ENCODE results near the gene MAGEA2B. TPM values are rescaled to one million over a fixed set of nuclear protein-coding genes. Genes with fewer than 3 reads are reported as not detected.
"Not testable (repeated sequence)": the region's sequence is repeated elsewhere in the genome, so short reads cannot be mapped to it uniquely, and the experiment has no call there.

Gene MAGEA2B
- polyA plus RNA-seq: not detected

GRCh38 chrX:152713815-152714787 is at the start of gene MAGEA2B:
Gene MAGEA2B (plus strand): TSS chrX:152714628. CDS start chrX:152717107, 2,479 bp downstream.
- WGBS, 3 donors: no CpG with 5 or more reads among the region's 35 CpGs
- H3K27ac ChIP-seq (ENCODE audit: low read depth, low read length): not testable (repeated sequence)

- WGBS, 3 donors: 71 to 80% (median 77%) methylated on average over 2 of the region's 2 CpGs
- H3K27ac ChIP-seq (ENCODE audit: low read depth, low read length): no peak overlapping the region
These were observed 40.3 kb upstream of the MAGEA2B start for GRCh38 chrX:152674135-152674534.

- WGBS, 3 donors: 79 to 96% (median 87%) methylated on average over 3 of the region's 3 CpGs
These were observed 39.8 kb upstream of the MAGEA2B start for GRCh38 chrX:152674652-152675051.

GRCh38 chrX:152681012-152681411 is 33.4 kb upstream of the MAGEA2B start:
- WGBS, 3 donors: no CpG with 5 or more reads among the region's 3 CpGs
- H3K27ac ChIP-seq (ENCODE audit: low read depth, low read length): not testable (repeated sequence)

More at GRCh38 chrX:152674652-152675051, 39.8 kb upstream of the MAGEA2B start:
- H3K27ac ChIP-seq (ENCODE audit: low read depth, low read length): not testable (repeated sequence)

- WGBS, 3 donors: 50 to 95% (median 87%) methylated on average over 2 to 7 of the region's 34 CpGs
- not testable (repeated sequence) for H3K27ac ChIP-seq (ENCODE audit: low read depth, low read length)
These were observed 16.2 kb upstream of the MAGEA2B start, which contains the start of gene MAGEA3 for GRCh38 chrX:152697952-152698931. Gene MAGEA3 (plus strand): TSS chrX:152698794. CDS start chrX:152700833, 2,039 bp downstream.

GRCh38 chrX:152700390-152700789 is 14.0 kb upstream of the MAGEA2B start:
- WGBS, 3 donors: 84 to 100% (median 91%) methylated on average over 4 of the region's 5 CpGs
- not testable (repeated sequence) for H3K27ac ChIP-seq (ENCODE audit: low read depth, low read length)

GRCh38 chrX:152706500-152706899 is 7.9 kb upstream of the MAGEA2B start:
- not testable (repeated sequence) for H3K27ac ChIP-seq (ENCODE audit: low read depth, low read length)
- 78 to 88% (median 88%) methylated on average over 2 to 3 of the region's 7 CpGs for WGBS, 3 donors

- H3K27ac ChIP-seq (ENCODE audit: low read depth, low read length): not testable (repeated sequence)
- no CpG with 5 or more reads among the region's 2 CpGs for WGBS, 3 donors
These were observed 5.3 kb upstream of the MAGEA2B start, which contains the start of gene CSAG2 for GRCh38 chrX:152709173-152709572. Gene CSAG2 (minus strand): TSS chrX:152709273. CDS start chrX:152709112, 161 bp downstream.

- not testable (repeated sequence) for H3K27ac ChIP-seq (ENCODE audit: low read depth, low read length)
- WGBS, 3 donors: no CpG with 5 or more reads among the region's 5 CpGs
These were observed 1.2 kb upstream of the MAGEA2B start for GRCh38 chrX:152713195-152713594.

- no peak overlapping the region for H3K27ac ChIP-seq (ENCODE audit: low read depth, low read length)
- 67 to 77% (median 77%) methylated on average over 4 to 7 of the region's 7 CpGs for WGBS, 3 donors
These were observed 11.0 kb downstream of the MAGEA2B start for GRCh38 chrX:152725409-152725808.

GRCh38 chrX:152733261-152733975 is 19.0 kb downstream of the MAGEA2B start, which contains the start of the genes CSAG1 and MAGEA12:
Gene CSAG1 (minus strand): TSS chrX:152733721. CDS start chrX:152732460, 1,261 bp downstream.
Gene MAGEA12 (plus strand): TSS chrX:152733757. CDS start chrX:152736162, 2,405 bp downstream.
- 87 to 96% (median 95%) methylated on average over 17 to 18 of the region's 21 CpGs for WGBS, 3 donors
- H3K27ac ChIP-seq (ENCODE audit: low read depth, low read length): no peak within 1 kb of the TSS

- not testable (repeated sequence) for H3K27ac ChIP-seq (ENCODE audit: low read depth, low read length)
- WGBS, 3 donors: 86 to 96% (median 93%) methylated on average over 10 to 22 of the region's 22 CpGs
These were observed 19.9 kb downstream of the MAGEA2B start for GRCh38 chrX:152734143-152734858.

- no peak overlapping the region for H3K27ac ChIP-seq (ENCODE audit: low read depth, low read length)
- WGBS, 3 donors: 62 to 85% (median 65%) methylated on average over 2 of the region's 2 CpGs
These were observed 20.7 kb downstream of the MAGEA2B start for GRCh38 chrX:152735101-152735500.

GRCh38 chrX:152735860-152736511 is 21.6 kb downstream of the MAGEA2B start:
- no peak overlapping the region for H3K27ac ChIP-seq (ENCODE audit: low read depth, low read length)
- 81 to 93% (median 90%) methylated on average over 6 to 12 of the region's 12 CpGs for WGBS, 3 donors

GRCh38 chrX:152736528-152736927 is 22.1 kb downstream of the MAGEA2B start:
- 80 to 87% (median 83%) methylated on average over 11 to 12 of the region's 12 CpGs for WGBS, 3 donors
- H3K27ac ChIP-seq (ENCODE audit: low read depth, low read length): not testable (repeated sequence)

GRCh38 chrX:152738560-152738959 is 24.1 kb downstream of the MAGEA2B start:
- WGBS, 3 donors: 78 to 90% (median 81%) methylated on average over 5 of the region's 5 CpGs

More at GRCh38 chrX:152738560-152738959, 24.1 kb downstream of the MAGEA2B start:
- H3K27ac ChIP-seq (ENCODE audit: low read depth, low read length): no peak overlapping the region

Data from adipose tissue (tissue), 3 donors.